ENCODE results near the gene GHITM.
"Not testable (repeated sequence)": the region's sequence is repeated elsewhere in the genome, so short reads cannot be mapped to it uniquely, and the experiment has no call there.

The GHITM gene

GRCh38 chr10:84176836-84177474 is 37.6 kb downstream of the GHITM start:
- no peak for DNase-seq

GRCh38 chr10:84177541-84178141 is 38.3 kb downstream of the GHITM start:
- DNase-seq, result no peak

- DNase-seq, result no peak
Observed at GRCh38 chr10:84178160-84178609, 38.9 kb downstream of the GHITM start.

GRCh38 chr10:84179059-84179710 is 39.9 kb downstream of the GHITM start:
- DNase-seq, result no peak

- DNase-seq, result not testable (repeated sequence)
Observed at GRCh38 chr10:84180386-84180785, 41.1 kb downstream of the GHITM start.

GRCh38 chr10:84181631-84182030 is 42.3 kb downstream of the GHITM start:
- no peak for DNase-seq

- DNase-seq, result no peak
Observed at GRCh38 chr10:84184517-84184916, 45.2 kb downstream of the GHITM start.

- DNase-seq, result no peak
Observed at GRCh38 chr10:84185526-84186175, 46.3 kb downstream of the GHITM start.

GRCh38 chr10:84188815-84189214 is 49.5 kb downstream of the GHITM start:
- no peak for DNase-seq

GRCh38 chr10:84190621-84191020 is 51.3 kb downstream of the GHITM start:
- DNase-seq, result no peak

GRCh38 chr10:84191106-84191505 is 51.8 kb downstream of the GHITM start:
- no peak for DNase-seq

GRCh38 chr10:84193327-84193726 is 54.0 kb downstream of the GHITM start:
- no peak for DNase-seq

- no peak for DNase-seq
Observed at GRCh38 chr10:84193846-84194423, 54.6 kb downstream of the GHITM start.

GRCh38 chr10:84194424-84195043 is 55.2 kb downstream of the GHITM start, which contains the start of gene CDHR1:
Gene CDHR1 (plus strand): TSS chr10:84194537. CDS start chr10:84194761, 224 bp downstream.
- DNase-seq, result peak; percentile 28

- DNase-seq, result no peak
Observed at GRCh38 chr10:84195044-84195830, 55.9 kb downstream of the GHITM start.

- no peak for DNase-seq
Observed at GRCh38 chr10:84196083-84196482, 56.8 kb downstream of the GHITM start.

GRCh38 chr10:84196941-84197340 is 57.6 kb downstream of the GHITM start:
- no peak for DNase-seq

- DNase-seq, result no peak
Observed at GRCh38 chr10:84197643-84198042, 58.3 kb downstream of the GHITM start.

- no peak for DNase-seq
Observed at GRCh38 chr10:84198206-84198915, 59.1 kb downstream of the GHITM start.

- DNase-seq, result no peak
Observed at GRCh38 chr10:84200537-84201243, 61.4 kb downstream of the GHITM start.

GRCh38 chr10:84201244-84201606 is 61.9 kb downstream of the GHITM start:
- DNase-seq, result no peak
